Effector memory CD4-positive, alpha-beta T cell (primary cell): Measurements from ENCODE around the gene LRRC19.
A peak's percentile ranks its signal among the peaks of the same experiment; 100 is the strongest.

Source experiments
- DNase-seq, 3 donors: peaks; one replicate each; pipeline ENCODE4 v3.0.0-alpha.2; 2020
- H3K27ac ChIP-seq: 2 replicates; pipeline ENCODE4 v1.7.0; 2013; ENCODE audit warnings: mild to moderate bottlenecking, low read length, moderate library complexity; ENCODE audit not compliant: insufficient read depth, poor library complexity, severe bottlenecking
- H3K27me3 ChIP-seq: replicated peaks from 2 replicates; pipeline ENCODE4 v1.7.0; 2013; ENCODE audit warnings: mild to moderate bottlenecking, low read length; ENCODE audit not compliant: insufficient read depth, control insufficient read depth, poor library complexity, severe bottlenecking
- H3K36me3 ChIP-seq: 2 replicates; pipeline ENCODE4 v1.7.0; 2013; ENCODE audit warnings: mild to moderate bottlenecking, low read length, moderate library complexity; ENCODE audit not compliant: control insufficient read depth, insufficient read depth
- H3K4me1 ChIP-seq: 2 replicates; pipeline ENCODE4 v1.7.0; 2013; ENCODE audit warnings: low read length, mild to moderate bottlenecking; ENCODE audit not compliant: control insufficient read depth, insufficient read depth, poor library complexity, severe bottlenecking
- H3K4me3 ChIP-seq: 2 replicates; pipeline ENCODE4 v1.7.0; 2013; ENCODE audit warnings: low read length, low read depth, mild to moderate bottlenecking; ENCODE audit not compliant: insufficient read depth, poor library complexity, severe bottlenecking
- H3K9me3 ChIP-seq: 2 replicates; pipeline ENCODE4 v1.7.0; 2013; ENCODE audit warnings: mild to moderate bottlenecking, low read length, moderate library complexity; ENCODE audit not compliant: control insufficient read depth

The LRRC19 gene

GRCh38 chr9:26945591-26945990 is 59.9 kb downstream of the LRRC19 start:
- H3K4me3 ChIP-seq, result peak overlapping the region; percentile 2
- no peaks in the 10 kb centered on the region for H3K27me3 ChIP-seq
- DNase-seq, result no peak
- peaks cover 12% of the 10 kb centered on the region for H3K4me1 ChIP-seq
- H3K27ac ChIP-seq, result no peak overlapping the region
- H3K9me3 ChIP-seq, result no peaks in the 10 kb centered on the region
- no peaks in the 10 kb centered on the region for H3K36me3 ChIP-seq
